IPS DF 6.9 (cell line): ENCODE measurements around the gene FUT7.
"Not testable (repeated sequence)": the region's sequence is repeated elsewhere in the genome, so short reads cannot be mapped to it uniquely, and the experiment has no call there.

ENCODE experiments used
- DNase-seq: peaks from one replicate; pipeline ENCODE4 v3.0.0-alpha.2; 2013; ENCODE audit warnings: low read depth, low spot score
- H3K27ac ChIP-seq: one replicate; pipeline ENCODE4 v1.5.1; 2013; ENCODE audit warnings: low read length, control low read depth
- H3K27me3 ChIP-seq: 2 replicates; pipeline ENCODE4 v1.6.1; 2013; ENCODE audit warnings: mild to moderate bottlenecking, low read length; ENCODE audit not compliant: control insufficient read depth, insufficient read depth
- H3K36me3 ChIP-seq: 2 replicates; pipeline ENCODE4 v1.6.1; 2013; ENCODE audit warnings: low read length; ENCODE audit not compliant: control insufficient read depth, insufficient read depth
- H3K4me1 ChIP-seq: 2 replicates; pipeline ENCODE4 v1.6.1; 2013; ENCODE audit warnings: low read length; ENCODE audit not compliant: control insufficient read depth, insufficient read depth
- H3K4me3 ChIP-seq: 2 replicates; pipeline ENCODE4 v1.5.1; 2013; ENCODE audit warnings: mild to moderate bottlenecking, low read length
- H3K9me3 ChIP-seq: 2 replicates; pipeline ENCODE4 v1.6.1; 2013; ENCODE audit warnings: low read length, inconsistent platforms; ENCODE audit not compliant: control insufficient read depth, insufficient read depth
- WGBS: extraction: QIAGEN DNeasy Blood & Tissue Kit; methylation state at CpG from one replicate; pipeline ENCODE4 v1.1.7; 2013; ENCODE audit warnings: mixed read lengths, missing lambda C conversion rate; ENCODE audit not compliant: insufficient read length, insufficient coverage; 5-methylcytosine and 5-hydroxymethylcytosine counted together

The FUT7 gene

GRCh38 chr9:137039611-137040366 lies 7.9 kb upstream of the FUT7 start:
- no peak for DNase-seq
- Histone ChIP-seq H3K27me3 (peaks cover 1% of the 10 kb centered on the region; the same call in 1 of the 2 replicates), H3K27ac (no peak overlapping the region), H3K4me3 (no peak overlapping the region), H3K9me3 (no peaks in the 10 kb centered on the region), H3K4me1 (0 out of 2 replicates have a peak, but pooled peaks cover 1% of the 10 kb centered on the region), H3K36me3 (no peaks in the 10 kb centered on the region; the same call in 1 of the 2 replicates)
- WGBS = no CpG with 5 or more reads among the region's 32 CpGs

GRCh38 chr9:137038916-137039315 lies 7.0 kb upstream of the FUT7 start:
- Histone ChIP-seq H3K27ac (no peak overlapping the region), H3K27me3 (no peaks in the 10 kb centered on the region), H3K4me1 (peaks cover 1% of the 10 kb centered on the region; the same call in 1 of the 2 replicates), H3K9me3 (no peaks in the 10 kb centered on the region), H3K36me3 (no peaks in the 10 kb centered on the region; the same call in 1 of the 2 replicates), H3K4me3 (no peak overlapping the region)
- DNase-seq = no peak
- WGBS = no CpG with 5 or more reads among the region's 9 CpGs

DNA sequence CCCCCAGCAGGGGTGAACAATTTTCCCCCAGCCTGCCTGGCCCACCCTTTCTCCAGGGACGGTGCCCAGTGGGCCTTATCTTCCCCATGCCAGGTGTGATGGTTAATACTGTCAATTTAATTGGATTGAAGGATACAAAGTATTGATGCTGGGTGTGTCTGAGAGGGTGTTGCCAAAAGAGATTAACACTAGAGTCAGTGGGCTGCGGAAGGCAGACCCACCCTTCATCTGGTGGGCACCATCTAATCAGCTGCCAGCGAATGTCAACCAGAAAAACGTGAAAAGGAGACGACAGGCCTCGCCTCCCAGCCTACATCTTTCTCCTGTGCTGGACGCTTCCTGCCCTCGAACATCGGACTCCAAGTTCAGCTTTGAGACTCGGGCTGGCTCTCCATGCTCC lies 5.6 kb upstream of the FUT7 start:
- no peaks in the 10 kb centered on the region for H3K27me3 ChIP-seq

GRCh38 chr9:137037035-137037434 lies 5.1 kb upstream of the FUT7 start:
- Histone ChIP-seq H3K9me3 (no peaks in the 10 kb centered on the region), H3K27ac (no peak overlapping the region), H3K4me3 (no peak overlapping the region), H3K36me3 (no peaks in the 10 kb centered on the region; the same call in 1 of the 2 replicates), H3K27me3 (no peaks in the 10 kb centered on the region), H3K4me1 (peaks cover 1% of the 10 kb centered on the region; the same call in 1 of the 2 replicates)
- WGBS = no CpG with 5 or more reads among the region's 13 CpGs
- no peak for DNase-seq

More for the DNA sequence above, 5.6 kb upstream of the FUT7 start:
- no peak overlapping the region for H3K27ac ChIP-seq
- no peak for DNase-seq
- peaks cover 1% of the 10 kb centered on the region; the same call in 1 of the 2 replicates for H3K4me1 ChIP-seq
- no CpG with 5 or more reads among the region's 10 CpGs for WGBS
- no peak overlapping the region for H3K4me3 ChIP-seq
- H3K9me3 ChIP-seq = no peaks in the 10 kb centered on the region
- no peaks in the 10 kb centered on the region; the same call in 1 of the 2 replicates for H3K36me3 ChIP-seq

GRCh38 chr9:137035937-137036336 lies 4.0 kb upstream of the FUT7 start:
- peaks cover 1% of the 10 kb centered on the region; the same call in 1 of the 2 replicates for H3K4me1 ChIP-seq
- H3K4me3 ChIP-seq = no peak overlapping the region
- DNase-seq = no peak
- no peaks in the 10 kb centered on the region for H3K9me3 ChIP-seq
- H3K36me3 ChIP-seq = no peaks in the 10 kb centered on the region; the same call in 1 of the 2 replicates
- WGBS = no CpG with 5 or more reads among the region's 8 CpGs
- no peak overlapping the region for H3K27ac ChIP-seq
- no peaks in the 10 kb centered on the region for H3K27me3 ChIP-seq

- Histone ChIP-seq H3K4me3 (no peak overlapping the region), H3K9me3 (no peaks in the 10 kb centered on the region), H3K27ac (no peak overlapping the region), H3K27me3 (no peaks in the 10 kb centered on the region), H3K36me3 (no peaks in the 10 kb centered on the region; the same call in 1 of the 2 replicates), H3K4me1 (peaks cover 1% of the 10 kb centered on the region; the same call in 1 of the 2 replicates)
- no CpG with 5 or more reads among the region's 9 CpGs for WGBS
- DNase-seq = no peak
Measured at GRCh38 chr9:137035507-137035834, 3.6 kb upstream of the FUT7 start.

DNA sequence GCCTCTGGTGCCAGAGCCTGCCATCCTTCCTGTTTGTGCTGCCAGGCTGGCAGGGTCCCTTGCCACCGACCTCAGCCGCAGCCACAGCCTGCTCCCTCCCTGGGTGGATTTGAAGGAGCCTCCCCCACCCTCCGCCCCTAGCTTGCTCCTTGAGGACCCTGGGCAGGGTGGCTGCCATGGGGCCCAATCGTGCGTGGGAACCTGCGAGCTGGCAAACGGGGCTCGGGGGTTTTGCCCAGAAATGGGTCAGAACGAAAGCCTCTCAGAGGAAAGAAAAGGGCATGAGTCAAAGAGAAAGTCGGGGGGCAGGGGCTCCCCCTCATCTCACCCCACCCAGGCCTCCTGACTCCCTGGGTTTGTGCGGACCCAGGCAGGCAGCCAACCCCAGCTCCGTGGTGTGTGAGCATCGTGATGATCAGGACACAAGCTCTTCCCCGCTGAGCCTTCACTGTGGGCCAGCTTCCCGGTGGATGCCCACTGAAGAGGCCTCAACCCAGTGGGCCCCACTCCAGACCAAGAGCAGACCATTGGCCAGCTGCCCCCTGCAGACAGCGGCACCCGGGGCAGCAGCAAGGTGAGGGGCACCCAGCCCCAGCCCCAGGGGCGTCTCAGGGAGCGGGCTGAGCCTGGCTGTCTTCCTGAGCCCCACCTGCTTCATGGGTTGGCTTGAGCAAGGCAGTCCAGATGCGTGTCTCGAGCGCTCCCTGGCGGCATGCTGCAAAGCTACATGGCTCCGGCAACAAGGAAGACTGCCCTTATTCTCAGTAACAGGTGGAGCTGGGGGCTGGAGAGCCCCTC lies 3.0 kb upstream of the FUT7 start:
- H3K4me1 ChIP-seq = peaks cover 1% of the 10 kb centered on the region; the same call in 1 of the 2 replicates
- H3K27me3 ChIP-seq = no peaks in the 10 kb centered on the region
- H3K27ac ChIP-seq = no peak overlapping the region
- peak; percentile 78 for DNase-seq
- H3K9me3 ChIP-seq = no peaks in the 10 kb centered on the region
- no CpG with 5 or more reads among the region's 24 CpGs for WGBS
- H3K36me3 ChIP-seq = no peaks in the 10 kb centered on the region; the same call in 1 of the 2 replicates
- H3K4me3 ChIP-seq = no peak overlapping the region

DNA sequence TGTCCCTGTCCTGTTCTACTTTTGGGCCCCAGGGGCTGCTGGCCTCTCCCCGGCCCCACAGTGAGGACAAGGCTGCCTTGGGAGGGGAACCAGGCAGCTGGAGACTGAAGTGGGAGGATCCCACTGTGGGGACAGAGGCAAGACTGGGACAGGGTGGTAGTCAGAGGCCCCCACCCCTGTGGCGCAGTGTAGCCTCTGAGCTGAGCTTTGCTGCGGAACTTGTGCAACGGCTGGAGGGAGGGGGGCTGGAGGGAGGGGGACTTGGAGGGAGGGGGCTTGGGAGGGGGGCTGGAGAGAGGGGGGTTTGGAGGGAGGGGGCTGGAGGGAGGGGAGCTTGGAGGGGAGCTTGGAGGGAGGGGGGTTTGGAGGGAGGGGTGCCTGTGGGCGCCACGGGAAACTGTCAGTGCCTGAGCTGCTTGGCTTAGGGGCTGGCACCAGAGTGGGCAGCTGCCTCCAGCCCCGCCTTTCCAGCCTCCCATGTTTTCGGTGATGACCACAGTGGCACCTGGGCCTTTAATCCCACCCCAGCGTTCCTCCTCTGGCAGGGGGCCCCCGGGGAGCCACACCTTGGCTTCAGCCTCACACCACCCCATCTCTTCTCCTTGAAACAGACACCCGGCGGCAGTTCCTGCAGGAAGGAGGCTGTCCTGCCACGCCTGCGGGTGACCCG lies 2.3 kb upstream of the FUT7 start:
- WGBS = no CpG with 5 or more reads among the region's 15 CpGs
- no peaks in the 10 kb centered on the region; the same call in 1 of the 2 replicates for H3K27me3 ChIP-seq
- H3K36me3 ChIP-seq = no peaks in the 10 kb centered on the region; the same call in 1 of the 2 replicates
- H3K27ac ChIP-seq = no peak overlapping the region
- no peaks in the 10 kb centered on the region for H3K9me3 ChIP-seq
- H3K4me1 ChIP-seq = peaks cover 2% of the 10 kb centered on the region
- H3K4me3 ChIP-seq = no peak overlapping the region
- no peak for DNase-seq

GRCh38 chr9:137033481-137033880 lies 1.6 kb upstream of the FUT7 start:
- not testable (repeated sequence) for H3K4me1 ChIP-seq, H3K36me3 ChIP-seq, H3K4me3 ChIP-seq, H3K27me3 ChIP-seq, DNase-seq, H3K27ac ChIP-seq, H3K9me3 ChIP-seq
- no CpG with 5 or more reads among the region's 5 CpGs for WGBS

- no CpG with 5 or more reads among the region's 10 CpGs for WGBS
- DNase-seq = no peak
- Histone ChIP-seq H3K27ac (no peak overlapping the region), H3K4me1 (peaks cover 3% of the 10 kb centered on the region), H3K27me3 (no peaks in the 10 kb centered on the region; the same call in 1 of the 2 replicates), H3K36me3 (no peaks in the 10 kb centered on the region; the same call in 1 of the 2 replicates), H3K4me3 (no peak overlapping the region), H3K9me3 (no peaks in the 10 kb centered on the region)
Measured at GRCh38 chr9:137032858-137033257, 970 bp upstream of the FUT7 start.
